ENCODE data around the gene DLL3. TPM values are rescaled to one million over a fixed set of nuclear protein-coding genes. Genes with fewer than 3 reads are reported as not detected.

The DLL3 gene
- total RNA-seq, 1 donor from 2014 or later: 0.53 TPM

- Mint-ChIP-seq H3K27me3 (no peaks in the 10 kb centered on the region), H3K9me3 (no peaks in the 10 kb centered on the region), H3K36me3 (ENCODE audit: low read depth) (no peaks in the 10 kb centered on the region), H3K27ac (no peak overlapping the region), H3K4me1 (peaks cover 41% of the 10 kb centered on the region), H3K4me3 (no peak overlapping the region)
- no peak for DNase-seq
- CTCF ChIA-PET: no interaction called here
- intact Hi-C loops (cut with micrococcal nuclease): no loop called here
- POLR2A ChIA-PET: no interaction called here
- TF ChIP-seq CTCF (IDR thresholded peaks at IDR 0.05): no peak
- ATAC-seq (ENCODE audit: low read depth): no peak
These were observed 56.1 kb downstream of the DLL3 start for GRCh38 chr19:39554701-39555311.

- Mint-ChIP-seq H3K27me3 (no peaks in the 10 kb centered on the region), H3K4me1 (peaks cover 41% of the 10 kb centered on the region), H3K27ac (no peak overlapping the region), H3K9me3 (no peaks in the 10 kb centered on the region), H3K4me3 (no peak overlapping the region), H3K36me3 (ENCODE audit: low read depth) (no peaks in the 10 kb centered on the region)
- no peak for TF ChIP-seq CTCF (IDR thresholded peaks at IDR 0.05)
- DNase-seq (no peak), ATAC-seq (ENCODE audit: low read depth) (no peak)
- POLR2A ChIA-PET: no interaction called here
- intact Hi-C loops (cut with micrococcal nuclease): no loop called here
- CTCF ChIA-PET: no interaction called here
These were observed 57.1 kb downstream of the DLL3 start for GRCh38 chr19:39555883-39556282.

Other genes with a start within 250 kb of the DLL3 start
- gene IFNL2, start 230.6 kb upstream of the DLL3 start, total RNA-seq: not detected in 2 replicates
- not detected in 2 replicates for gene IFNL1, start 202.5 kb upstream of the DLL3 start, total RNA-seq
- 0.58 and 0.71 TPM in 2 replicates for gene LRFN1, start 178.1 kb upstream of the DLL3 start, total RNA-seq
- gene GMFG, start 162.9 kb upstream of the DLL3 start, total RNA-seq: 149 and 168 TPM in 2 replicates
- gene SAMD4B, start 156.5 kb upstream of the DLL3 start, total RNA-seq: 53.0 and 60.7 TPM in 2 replicates
- 50.3 and 52.4 TPM in 2 replicates for gene PAF1, start 107.8 kb upstream of the DLL3 start, total RNA-seq
- gene MED29, start 107.6 kb upstream of the DLL3 start, total RNA-seq: 38.0 and 39.0 TPM in 2 replicates
- gene ZFP36, start 92.1 kb upstream of the DLL3 start, total RNA-seq: 167 and 206 TPM in 2 replicates
- gene PLEKHG2, start 86.3 kb upstream of the DLL3 start, total RNA-seq: 111 and 125 TPM in 2 replicates
- gene RPS16, start 63.0 kb upstream of the DLL3 start, total RNA-seq: 4,002 and 4,656 TPM in 2 replicates
- 184 and 200 TPM in 2 replicates for gene SUPT5H, start 53.4 kb upstream of the DLL3 start, total RNA-seq
- gene TIMM50, start 18.1 kb upstream of the DLL3 start, total RNA-seq: 63.8 and 68.9 TPM in 2 replicates
- not detected in 2 replicates for gene SELENOV, start 16.2 kb downstream of the DLL3 start, total RNA-seq
- gene EID2B, start 33.9 kb downstream of the DLL3 start, total RNA-seq: 3.3 and 4.0 TPM in 2 replicates
- gene EID2, start 41.2 kb downstream of the DLL3 start, total RNA-seq: 11.4 and 11.5 TPM in 2 replicates
- not detected in 2 replicates for gene LGALS13, start 103.6 kb downstream of the DLL3 start, total RNA-seq
- gene LGALS16, start 157.0 kb downstream of the DLL3 start, total RNA-seq: not detected in 2 replicates
- gene LGALS14, start 205.5 kb downstream of the DLL3 start, total RNA-seq: not detected in 2 replicates
- not detected in 2 replicates for gene CLC, start 239.1 kb downstream of the DLL3 start, total RNA-seq

All from activated B cell treated with CpG ODN at 0.5 μM for 24 hours (primary cell).